HEK293T (cell line): Measurements from ENCODE around the gene RNF144A.

ENCODE experiments used
- FOXA1 ChIP-seq: fragments of 450-650 bp; IDR thresholded peaks from 2 replicates; pipeline ENCODE4 v1.6.1; 2016; ENCODE audit warnings: mild to moderate bottlenecking
- SUZ12 ChIP-seq: fragments of 450-650 bp; IDR thresholded peaks from 2 replicates; pipeline ENCODE4 v1.6.1; 2016; ENCODE audit warnings: mild to moderate bottlenecking
- TARDBP ChIP-seq: fragments of 450-650 bp; IDR thresholded peaks from 2 replicates; pipeline ENCODE4 v1.6.1; 2016
- ZNF384 ChIP-seq: fragments of 450-650 bp; IDR thresholded peaks from 2 replicates; pipeline ENCODE4 v1.6.1; 2016

DNA sequence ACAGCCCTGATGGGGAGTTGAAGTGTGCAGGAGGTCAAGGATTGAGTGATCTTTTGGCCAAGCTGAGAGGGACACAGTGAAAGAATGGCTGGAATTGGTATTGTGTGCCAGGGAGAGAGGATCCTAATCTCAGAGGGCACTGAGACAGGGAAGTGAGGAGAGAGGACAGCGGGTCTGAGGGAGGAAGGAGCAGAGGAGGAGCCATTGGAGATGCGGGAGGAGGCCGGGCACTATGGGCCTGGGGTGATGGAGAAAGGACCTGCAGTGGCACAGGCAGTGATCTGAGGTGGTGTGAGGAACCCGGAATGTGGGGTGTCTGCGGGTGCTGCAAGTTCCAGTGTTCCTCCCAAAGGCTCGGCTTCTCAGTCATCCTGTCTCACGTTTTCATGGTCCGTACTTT, 26.8 kb downstream of the RNF144A start:
- TF ChIP-seq SUZ12: no peak
- no peak for TF ChIP-seq FOXA1
- TF ChIP-seq ZNF384: no peak
- no peak for TF ChIP-seq TARDBP
